GM23248 (cell line): ENCODE measurements around the gene OTOGL.

ENCODE experiments used
- EZH2 ChIP-seq: fragments of 200-600 bp; sonication (generic); IDR thresholded peaks from 2 replicates; pipeline ENCODE4 v1.6.1; 2018; ENCODE audit warnings: antibody characterized with exemption, mild to moderate bottlenecking; ENCODE audit not compliant: insufficient read depth, poor library complexity, severe bottlenecking
- EZH2phosphoT487 ChIP-seq: fragments of 200-600 bp; sonication (generic); IDR thresholded peaks from 2 replicates; pipeline ENCODE4 v1.6.1; 2018; ENCODE audit warnings: antibody characterized with exemption, moderate library complexity, mild to moderate bottlenecking, low read depth; ENCODE audit not compliant: insufficient read depth

- TF ChIP-seq EZH2phosphoT487 (no peak), EZH2 (no peak)
Observed at GRCh38 chr12:80120994-80121393, 21.7 kb downstream of the OTOGL start.
